Measurements from ENCODE around the gene DNAJC11. TPM values are rescaled to one million over a fixed set of nuclear protein-coding genes. Genes with fewer than 3 reads are reported as not detected.
A peak's percentile ranks its signal among the peaks of the same experiment; 100 is the strongest.
"Not testable (repeated sequence)": the region's sequence is repeated elsewhere in the genome, so short reads cannot be mapped to it uniquely, and the experiment has no call there.

DNAJC11 gene
- 10 to 100 TPM; 23.4 to 61.3 TPM for total RNA-seq

GRCh38 chr1:6701437-6702153 lies at the start of gene DNAJC11:
TSS of gene DNAJC11 (minus strand) at chr1:6701816. CDS start at chr1:6701800, 16 bp downstream.
- peak; percentile 96 to 98 for DNase-seq (ENCODE audit: low spot score in 2 of 2)
- peak; percentile 95 to 96 for ATAC-seq
- Mint-ChIP-seq H3K9me3 (peaks cover 5 to 7% of the 10 kb centered on the region in 2 donors), H3K36me3 (peaks cover 7 to 13% of the 10 kb centered on the region in 2 donors), H3K27ac (peak within 1 kb of the TSS; percentile 94 to 97)

- ATAC-seq (no peak), DNase-seq (ENCODE audit: low spot score in 2 of 2) (no peak)
- no peaks in the 10 kb centered on the region for H3K9me3 Mint-ChIP-seq
- H3K27ac Mint-ChIP-seq = no peak overlapping the region
- H3K36me3 Mint-ChIP-seq = no peaks in the 10 kb centered on the region
These were observed 48.9 kb upstream of the DNAJC11 start for GRCh38 chr1:6750490-6750889.

- H3K9me3 Mint-ChIP-seq = no peaks in the 10 kb centered on the region
- DNase-seq (ENCODE audit: low spot score in 2 of 2) (no peak), ATAC-seq (no peak)
- H3K27ac Mint-ChIP-seq = no peak overlapping the region
- no peaks in the 10 kb centered on the region for H3K36me3 Mint-ChIP-seq
These were observed 46.1 kb upstream of the DNAJC11 start for GRCh38 chr1:6747674-6748073.

GRCh38 chr1:6745073-6745472 lies 43.5 kb upstream of the DNAJC11 start:
- no peak overlapping the region for H3K27ac Mint-ChIP-seq
- ATAC-seq (peak; percentile 25 to 49), DNase-seq (ENCODE audit: low spot score in 2 of 2) (peak in 1 of 2 donors; percentile 47)
- H3K36me3 Mint-ChIP-seq = no peaks in the 10 kb centered on the region
- no peaks in the 10 kb centered on the region for H3K9me3 Mint-ChIP-seq

- no peaks in the 10 kb centered on the region for H3K9me3 Mint-ChIP-seq
- peak; percentile 38 to 60 for ATAC-seq
- no peaks in the 10 kb centered on the region for H3K36me3 Mint-ChIP-seq
- H3K27ac Mint-ChIP-seq = no peak overlapping the region
- peak in 1 of 2 donors; percentile 28 for DNase-seq (ENCODE audit: low spot score in 2 of 2)
These were observed 41.8 kb upstream of the DNAJC11 start for GRCh38 chr1:6743189-6744101.

GRCh38 chr1:6742676-6743188 lies 41.1 kb upstream of the DNAJC11 start:
- H3K9me3 Mint-ChIP-seq; H3K27ac Mint-ChIP-seq; DNase-seq (ENCODE audit: low spot score in 2 of 2); H3K36me3 Mint-ChIP-seq; ATAC-seq: not testable (repeated sequence)

- Mint-ChIP-seq H3K9me3 (no peaks in the 10 kb centered on the region), H3K36me3 (no peaks in the 10 kb centered on the region), H3K27ac (no peak overlapping the region)
- DNase-seq (ENCODE audit: low spot score in 2 of 2) = no peak
- ATAC-seq = no peak
These were observed 37.5 kb upstream of the DNAJC11 start for GRCh38 chr1:6738987-6739676.

GRCh38 chr1:6732942-6733341 lies 31.3 kb upstream of the DNAJC11 start:
- H3K27ac Mint-ChIP-seq = no peak overlapping the region
- no peaks in the 10 kb centered on the region for H3K9me3 Mint-ChIP-seq
- no peak for ATAC-seq
- no peaks in the 10 kb centered on the region for H3K36me3 Mint-ChIP-seq
- no peak for DNase-seq (ENCODE audit: low spot score in 2 of 2)

- Mint-ChIP-seq H3K9me3 (no peaks in the 10 kb centered on the region), H3K36me3 (no peaks in the 10 kb centered on the region), H3K27ac (no peak overlapping the region)
- ATAC-seq = no peak
- DNase-seq (ENCODE audit: low spot score in 2 of 2) = no peak
These were observed 30.3 kb upstream of the DNAJC11 start for GRCh38 chr1:6731905-6732304.

GRCh38 chr1:6730880-6731279 lies 29.3 kb upstream of the DNAJC11 start:
- DNase-seq (ENCODE audit: low spot score in 2 of 2) = no peak
- H3K36me3 Mint-ChIP-seq = no peaks in the 10 kb centered on the region
- no peak for ATAC-seq
- no peak overlapping the region for H3K27ac Mint-ChIP-seq
- H3K9me3 Mint-ChIP-seq = no peaks in the 10 kb centered on the region

GRCh38 chr1:6730473-6730872 lies 28.9 kb upstream of the DNAJC11 start:
- no peak overlapping the region for H3K27ac Mint-ChIP-seq
- DNase-seq (ENCODE audit: low spot score in 2 of 2) (no peak), ATAC-seq (no peak)
- H3K36me3 Mint-ChIP-seq = no peaks in the 10 kb centered on the region
- H3K9me3 Mint-ChIP-seq = no peaks in the 10 kb centered on the region

- DNase-seq (ENCODE audit: low spot score in 2 of 2) = peak in 1 of 2 donors; percentile 79
- ATAC-seq = peak; percentile 51 to 57
- Mint-ChIP-seq H3K9me3 (no peaks in the 10 kb centered on the region), H3K27ac (no peak overlapping the region), H3K36me3 (no peaks in the 10 kb centered on the region)
These were observed 25.9 kb upstream of the DNAJC11 start for GRCh38 chr1:6727535-6727934.

GRCh38 chr1:6726253-6726652 lies 24.6 kb upstream of the DNAJC11 start:
- Mint-ChIP-seq H3K27ac (no peak overlapping the region), H3K9me3 (no peaks in the 10 kb centered on the region), H3K36me3 (no peaks in the 10 kb centered on the region)
- DNase-seq (ENCODE audit: low spot score in 2 of 2) (no peak), ATAC-seq (no peak)

- no peaks in the 10 kb centered on the region for H3K36me3 Mint-ChIP-seq
- no peak for ATAC-seq
These were observed 23.0 kb upstream of the DNAJC11 start for GRCh38 chr1:6724517-6725141.

GRCh38 chr1:6723621-6724428 lies 22.2 kb upstream of the DNAJC11 start:
- ATAC-seq = no peak
- no peaks in the 10 kb centered on the region for H3K9me3 Mint-ChIP-seq

More at GRCh38 chr1:6724517-6725141, 23.0 kb upstream of the DNAJC11 start:
- Mint-ChIP-seq H3K27ac (no peak overlapping the region), H3K9me3 (no peaks in the 10 kb centered on the region)
- no peak for DNase-seq (ENCODE audit: low spot score in 2 of 2)

GRCh38 chr1:6711174-6711573 lies 9.6 kb upstream of the DNAJC11 start:
- Mint-ChIP-seq H3K27ac (no peak overlapping the region), H3K9me3 (peaks cover 9% of the 10 kb centered on the region in 2 donors), H3K36me3 (no peaks in the 10 kb centered on the region)
- no peak for ATAC-seq
- no peak for DNase-seq (ENCODE audit: low spot score in 2 of 2)

More at GRCh38 chr1:6723621-6724428, 22.2 kb upstream of the DNAJC11 start:
- Mint-ChIP-seq H3K27ac (no peak overlapping the region), H3K36me3 (no peaks in the 10 kb centered on the region)
- no peak for DNase-seq (ENCODE audit: low spot score in 2 of 2)
